NB4 (cell line): ENCODE data around the gene DPP10.

Experiments used
- CTCF ChIP-seq: IDR thresholded peaks from one replicate; pipeline ENCODE4 v1.5.1; 2012; ENCODE audit warnings: low read depth, low read length
- MAX ChIP-seq: IDR thresholded peaks from 2 replicates; pipeline ENCODE4 v1.6.1; 2011; ENCODE audit warnings: low read depth, low read length
- POLR2A ChIP-seq: IDR thresholded peaks from 2 replicates; pipeline ENCODE4 v1.6.1; 2011; ENCODE audit warnings: mild to moderate bottlenecking; ENCODE audit not compliant: insufficient read length; ENCODE audit errors: extremely low read depth

GRCh38 chr2:115481842-115482241 is 1039.4 kb downstream of the DPP10 start:
- TF ChIP-seq CTCF, result no peak
- no peak for TF ChIP-seq POLR2A
- TF ChIP-seq MAX, result no peak
